Fibroblast of skin of abdomen (primary cell): Measurements from ENCODE around the gene ZMYND11.
"Not testable (repeated sequence)": the region's sequence is repeated elsewhere in the genome, so short reads cannot be mapped to it uniquely, and the experiment has no call there.

Experiments used
- DNase-seq: peaks from one replicate; pipeline ENCODE4 v3.0.0-alpha.2; 2013

Gene ZMYND11

DNA sequence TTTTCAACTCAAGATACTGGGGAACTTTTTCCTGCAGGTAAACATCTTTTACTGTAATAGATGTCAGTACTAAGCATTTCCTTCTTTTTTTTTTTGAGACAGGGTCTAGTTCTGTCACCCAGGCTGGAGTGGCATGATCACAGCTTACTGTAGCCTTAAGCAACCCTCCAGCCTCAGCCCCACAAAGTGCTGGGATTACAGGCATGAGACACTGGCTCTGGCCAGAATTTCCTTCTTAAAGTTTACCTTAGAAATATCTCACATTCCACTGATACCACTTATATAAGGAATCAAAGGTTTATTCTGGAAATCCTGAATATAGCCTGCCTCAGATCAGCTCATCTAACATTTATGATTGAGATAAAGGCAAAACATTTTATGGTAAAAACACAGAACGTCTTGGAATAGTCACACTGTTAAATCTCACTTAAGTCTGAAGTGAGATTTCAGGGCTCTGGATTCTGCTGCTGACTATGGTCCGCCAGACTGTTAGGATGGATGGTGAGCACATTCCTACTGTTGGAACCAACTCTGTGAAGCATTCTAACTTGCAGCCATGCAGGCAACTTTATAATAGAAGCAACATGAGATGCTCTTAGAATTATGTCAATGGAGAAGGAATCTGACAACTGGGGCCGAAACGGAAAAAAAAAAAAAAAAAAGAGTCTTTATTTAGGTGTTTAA is 151.9 kb downstream of the ZMYND11 start:
- DNase-seq: peak; percentile 39

DNA sequence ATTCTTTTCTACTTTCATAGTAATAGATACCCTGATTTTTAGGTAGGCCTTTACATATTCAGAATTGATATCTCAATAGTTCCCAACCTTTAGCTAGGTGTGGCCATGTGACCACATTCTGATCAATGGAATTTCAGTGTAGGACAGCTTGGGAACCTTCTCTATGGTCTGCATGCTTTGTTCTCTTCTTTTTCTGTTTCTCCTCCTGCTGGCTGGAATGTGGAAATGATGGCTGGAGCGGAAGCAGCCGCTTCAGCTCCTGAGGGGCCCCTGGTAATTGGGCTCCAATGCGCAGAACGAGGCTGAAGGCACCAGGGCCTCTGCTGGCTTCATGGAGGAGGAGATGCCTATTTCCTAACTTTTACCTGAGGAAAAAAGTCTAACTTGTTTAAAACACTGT is 152.6 kb downstream of the ZMYND11 start:
- DNase-seq: peak; percentile 31

DNA sequence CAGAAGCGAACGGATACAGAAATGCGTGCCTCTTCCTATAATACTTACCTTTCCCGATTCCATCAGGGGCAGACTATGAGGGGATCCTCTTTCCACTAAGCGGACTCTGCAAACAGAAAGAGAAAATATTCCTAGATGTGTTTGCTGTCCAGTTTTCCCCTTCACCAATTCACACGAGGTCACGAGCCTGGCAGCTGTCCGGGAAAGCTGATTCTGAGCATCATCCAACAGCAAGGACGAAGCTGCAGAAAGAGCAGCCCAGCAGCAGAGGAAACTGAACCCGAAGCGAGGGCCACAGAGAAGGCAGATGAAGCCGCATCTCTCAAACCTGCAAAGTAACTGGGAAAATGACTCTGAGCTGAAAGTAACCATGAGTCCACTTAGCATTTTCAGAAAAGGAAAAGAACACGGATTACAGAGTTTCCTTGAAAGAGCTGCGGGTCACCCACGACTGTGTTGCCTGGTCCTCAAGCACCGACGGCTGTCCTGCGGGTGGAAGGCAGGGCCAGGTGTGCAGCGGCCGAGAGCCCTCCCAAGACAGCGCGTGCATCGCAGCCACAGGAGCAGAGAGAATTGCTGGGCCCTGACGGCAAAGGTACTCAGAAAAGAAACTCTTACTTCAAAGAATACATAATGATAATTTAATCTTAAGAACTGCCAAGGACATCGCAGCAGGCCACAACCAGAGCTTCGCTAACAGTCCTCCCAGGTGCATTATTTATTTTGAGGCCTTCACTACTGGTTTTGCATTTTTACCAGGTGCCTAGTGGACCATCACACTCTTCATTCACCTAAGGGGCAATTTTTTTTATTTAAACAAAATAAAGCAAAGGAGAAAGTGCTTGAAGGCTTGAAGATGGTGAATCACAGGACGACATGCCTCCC is 153.3 kb downstream of the ZMYND11 start:
- no peak for DNase-seq

DNA sequence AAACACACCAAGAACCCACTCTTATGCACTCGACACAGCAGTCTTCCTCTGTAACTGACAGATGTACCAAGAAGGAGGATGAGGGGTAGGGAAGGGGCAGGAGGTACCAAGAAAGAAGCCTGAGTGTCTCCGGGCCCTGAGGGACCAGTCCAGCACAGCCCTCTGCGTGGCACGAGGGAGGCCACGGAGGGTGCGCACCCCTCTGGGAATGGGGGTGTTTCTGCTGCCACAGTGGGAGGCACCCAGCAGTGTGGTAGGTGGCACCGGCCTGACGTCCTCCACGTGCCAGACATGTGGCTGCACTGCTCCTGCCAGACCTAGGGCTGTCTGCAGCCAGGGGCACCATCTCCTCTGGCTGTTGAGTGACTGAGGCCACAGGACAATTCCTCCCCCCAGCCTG is 154.3 kb downstream of the ZMYND11 start:
- no peak for DNase-seq

DNA sequence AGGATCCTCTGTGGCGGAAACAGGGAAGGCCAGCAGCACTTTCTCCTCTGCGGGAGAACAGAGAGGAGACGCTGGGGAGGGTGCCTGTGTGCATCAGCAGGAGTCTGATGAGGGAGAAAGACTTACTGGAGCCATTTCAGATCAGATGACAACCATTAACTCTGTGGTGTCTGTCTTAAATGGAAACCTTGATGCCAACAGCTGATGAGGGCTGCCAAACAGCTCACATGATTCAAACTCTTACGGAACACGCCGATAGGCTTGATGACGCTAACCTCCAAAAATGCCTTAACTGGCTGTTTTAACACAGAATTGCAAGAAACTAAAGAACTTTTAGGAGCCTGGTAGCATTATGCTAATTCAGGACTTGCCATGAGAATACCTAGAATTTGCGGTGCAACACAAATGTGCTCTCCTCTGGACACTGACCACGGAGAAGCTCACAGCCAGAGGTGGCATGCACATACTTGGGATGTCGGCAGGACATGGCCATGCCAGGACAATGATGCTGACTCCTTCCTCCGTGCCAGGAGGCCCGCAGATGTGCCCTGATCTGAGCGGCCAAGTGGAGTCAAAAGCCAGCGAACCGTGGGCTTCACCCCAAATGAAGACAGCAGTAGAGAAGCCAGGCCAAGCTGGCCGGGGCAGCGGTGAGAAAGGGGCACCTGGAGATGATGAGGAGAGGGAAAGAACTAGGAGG is 154.9 kb downstream of the ZMYND11 start:
- no peak for DNase-seq

DNA sequence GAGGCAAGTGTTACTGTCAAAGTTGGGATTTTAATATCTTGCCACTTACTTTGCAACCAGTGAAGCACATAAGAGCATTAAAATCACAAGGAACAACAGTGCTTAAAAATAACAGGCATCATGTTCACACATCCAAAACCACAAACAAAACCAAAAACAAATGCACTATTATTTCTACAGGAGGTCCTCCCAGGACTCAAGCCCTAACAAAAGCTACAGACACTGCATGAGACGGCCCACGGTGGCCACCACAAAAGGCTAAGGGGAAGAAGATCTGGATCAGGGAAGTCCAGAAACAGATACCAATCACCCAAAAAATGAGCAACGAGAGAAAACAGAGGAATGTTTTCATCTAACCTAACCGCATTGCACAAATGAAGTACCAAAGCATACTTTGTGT is 158.4 kb downstream of the ZMYND11 start:
- no peak for DNase-seq

DNA sequence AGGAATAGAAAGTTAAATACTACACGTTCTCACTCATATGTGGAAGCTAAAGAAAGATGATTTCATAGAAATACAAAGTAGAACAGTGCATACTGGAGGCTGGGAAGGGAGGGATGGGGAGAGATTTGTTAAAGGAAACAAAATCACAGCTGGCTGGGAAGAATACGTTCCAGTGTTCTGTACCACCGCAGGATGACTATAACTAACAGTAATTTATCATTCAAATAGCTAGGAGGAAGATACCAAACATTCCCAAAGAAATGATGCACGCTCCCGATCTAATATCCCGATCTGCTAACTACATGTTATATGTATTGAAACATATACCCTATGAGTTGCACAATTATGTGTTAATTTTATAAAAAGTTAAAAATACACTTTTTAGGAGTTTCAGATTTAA is 162.3 kb downstream of the ZMYND11 start:
- DNase-seq: peak; percentile 77

DNA sequence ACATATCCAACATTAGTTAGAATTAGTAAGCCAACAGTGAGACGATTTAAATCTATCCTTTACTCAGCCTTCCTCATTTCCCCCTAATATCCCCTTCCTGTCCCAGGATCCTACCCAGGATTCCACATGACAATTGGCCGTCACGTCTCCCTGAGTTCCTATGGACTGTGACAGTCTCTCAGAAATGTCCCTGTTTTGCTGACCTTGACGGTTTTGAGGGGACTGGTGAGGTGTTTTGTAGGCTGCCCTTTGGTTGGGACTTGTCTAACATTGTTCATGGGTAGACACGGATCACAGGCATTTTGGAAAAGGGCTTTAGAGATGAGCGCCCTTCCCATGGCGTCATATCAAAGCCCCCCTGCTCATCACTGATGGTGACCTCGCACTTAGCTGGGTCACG is 162.8 kb downstream of the ZMYND11 start:
- DNase-seq: no peak

DNA sequence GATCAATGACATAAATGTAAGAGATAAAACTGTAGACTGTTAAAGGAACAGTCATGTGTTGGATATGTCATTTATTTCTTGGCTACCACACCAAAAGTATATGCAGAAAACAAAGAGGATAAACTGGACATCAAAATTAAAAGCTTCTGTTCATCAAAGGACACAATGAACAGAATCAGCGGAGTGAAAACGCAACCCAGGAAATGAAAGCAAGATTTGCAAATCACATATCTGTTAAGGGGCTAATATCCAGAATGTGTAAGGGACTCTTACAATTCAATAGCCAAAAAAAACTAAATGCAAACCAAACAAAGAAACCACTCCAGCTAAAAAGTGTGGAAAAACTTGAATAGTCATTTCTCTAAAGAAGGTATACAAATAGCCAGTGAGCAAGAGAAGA is 164.3 kb downstream of the ZMYND11 start:
- DNase-seq: no peak

DNA sequence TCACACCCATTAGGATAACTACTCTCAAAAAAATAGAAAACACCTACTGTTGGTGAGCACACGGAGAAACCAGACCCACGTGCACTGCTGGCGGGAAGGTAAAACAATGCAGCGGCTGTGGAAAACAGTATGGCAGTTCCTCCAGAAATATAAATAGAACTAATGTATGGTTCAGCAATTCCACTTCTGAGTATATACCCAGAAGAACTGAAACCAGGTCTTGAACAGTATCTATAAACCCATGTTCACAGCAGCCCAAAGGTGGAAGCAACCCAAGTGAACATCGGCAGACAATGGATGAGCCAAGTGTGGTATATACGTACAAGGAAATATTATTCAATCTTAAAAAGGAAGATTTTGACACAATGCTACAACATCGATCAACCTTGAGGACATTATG is 164.7 kb downstream of the ZMYND11 start:
- no peak for DNase-seq

DNA sequence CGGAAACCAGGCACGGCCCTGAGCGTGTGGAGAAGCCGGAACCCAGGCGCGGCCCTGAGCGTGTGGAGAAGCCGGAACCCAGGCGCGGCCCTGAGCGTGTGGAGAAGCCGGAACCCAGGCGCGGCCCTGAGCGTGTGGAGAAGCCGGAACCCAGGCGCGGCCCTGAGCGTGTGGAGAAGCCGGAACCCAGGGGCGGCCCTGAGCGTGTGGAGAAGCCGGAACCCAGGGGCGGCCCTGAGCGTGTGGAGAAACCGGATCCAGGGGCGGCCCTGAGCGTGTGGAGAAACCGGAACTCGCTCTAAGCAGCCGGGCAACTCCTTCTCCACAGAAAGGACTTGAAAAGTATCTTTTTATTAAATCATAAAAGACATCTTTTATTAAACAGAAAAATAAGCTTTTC is 165.3 kb downstream of the ZMYND11 start:
- not testable (repeated sequence) for DNase-seq

DNA sequence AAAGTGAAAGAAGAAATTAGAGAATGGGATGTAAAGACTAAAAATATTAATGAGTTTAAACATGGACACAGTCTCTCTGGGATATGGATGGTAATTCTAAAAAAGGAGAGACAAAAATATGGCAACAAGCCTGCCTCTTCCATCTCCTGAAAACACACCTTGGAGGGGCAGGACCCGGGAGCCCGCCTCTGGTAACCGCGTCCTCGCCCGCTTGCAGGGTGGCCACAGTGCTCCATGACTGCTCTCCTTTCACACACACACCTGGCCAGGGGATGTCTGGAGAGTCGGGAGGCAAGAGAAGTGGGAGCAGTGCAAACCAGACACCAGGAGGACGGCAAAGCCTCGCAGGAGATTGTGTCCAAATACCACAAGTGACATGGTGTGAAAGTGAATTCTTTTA is 166.3 kb downstream of the ZMYND11 start:
- DNase-seq: no peak
